GM21619 (cell line): Measurements from ENCODE around the gene OR2T6.
"Not testable (repeated sequence)": the region's sequence is repeated elsewhere in the genome, so short reads cannot be mapped to it uniquely, and the experiment has no call there.

Experiments
- ATAC-seq: cut with Tn5 transposase; IDR thresholded peaks from one replicate; pipeline ENCODE4 v1.9.1; 2021; ENCODE audit not compliant: unreplicated experiment

Gene OR2T6

GRCh38 chr1:248375446-248375845, at the start of gene OR2T6:
Gene OR2T6, plus strand, starts transcription at chr1:248375746. Its CDS starts 11,863 bp downstream, at chr1:248387609.
- ATAC-seq = no peak

GRCh38 chr1:248343451-248343850, 32.1 kb upstream of the OR2T6 start:
- no peak for ATAC-seq

GRCh38 chr1:248348475-248348874, 27.1 kb upstream of the OR2T6 start, which contains the start of gene OR14C36:
Gene OR14C36, plus strand, starts transcription at chr1:248348775. Its CDS starts 0 bp downstream, at chr1:248348775.
- no peak for ATAC-seq

- no peak for ATAC-seq
Observed at GRCh38 chr1:248359415-248359814, 16.1 kb upstream of the OR2T6 start.

GRCh38 chr1:248361121-248361715, 14.3 kb upstream of the OR2T6 start, which contains the start of gene OR2T4:
Gene OR2T4, plus strand, starts transcription at chr1:248361665. Its CDS starts 0 bp downstream, at chr1:248361665.
- no peak for ATAC-seq

- no peak for ATAC-seq
Observed at GRCh38 chr1:248366609-248367008, 8.9 kb upstream of the OR2T6 start.

GRCh38 chr1:248372394-248372793, 3.2 kb upstream of the OR2T6 start:
- peak; percentile 61 for ATAC-seq

- no peak for ATAC-seq
Observed at GRCh38 chr1:248373761-248374160, 1.8 kb upstream of the OR2T6 start.

GRCh38 chr1:248376916-248377315, 1.4 kb downstream of the OR2T6 start:
- ATAC-seq = no peak

- no peak for ATAC-seq
Observed at GRCh38 chr1:248380854-248381253, 5.3 kb downstream of the OR2T6 start.

GRCh38 chr1:248388426-248388825, 12.9 kb downstream of the OR2T6 start:
- no peak for ATAC-seq

GRCh38 chr1:248393050-248393449, 17.5 kb downstream of the OR2T6 start:
- no peak for ATAC-seq

- no peak for ATAC-seq
Observed at GRCh38 chr1:248402748-248403147, 27.2 kb downstream of the OR2T6 start, which contains the start of gene OR2T1. Gene OR2T1, plus strand, starts transcription at chr1:248403048. Its CDS starts 3,100 bp downstream, at chr1:248406148.

GRCh38 chr1:248404024-248404423, 28.5 kb downstream of the OR2T6 start:
- ATAC-seq = no peak

- ATAC-seq = no peak
Observed at GRCh38 chr1:248406721-248407692, 31.5 kb downstream of the OR2T6 start.

- no peak for ATAC-seq
Observed at GRCh38 chr1:248416226-248416625, 40.7 kb downstream of the OR2T6 start.

GRCh38 chr1:248417854-248418253, 42.3 kb downstream of the OR2T6 start:
- no peak for ATAC-seq

GRCh38 chr1:248421384-248421783, 45.8 kb downstream of the OR2T6 start:
- ATAC-seq = no peak

- peak; percentile 41 for ATAC-seq
Observed at GRCh38 chr1:248427526-248428191, 52.1 kb downstream of the OR2T6 start.

GRCh38 chr1:248428192-248428533, 52.6 kb downstream of the OR2T6 start:
- peak; percentile 94 for ATAC-seq

- not testable (repeated sequence) for ATAC-seq
Observed at GRCh38 chr1:248431683-248432082, 56.1 kb downstream of the OR2T6 start.
